LNCAP (cell line): ENCODE data around the gene COMMD9.
A peak's percentile ranks its signal among the peaks of the same experiment; 100 is the strongest.

ENCODE experiments used
- CTCF ChIP-seq: fragments of 450-650 bp; IDR thresholded peaks from 2 replicates; pipeline ENCODE4 v1.5.1; 2017; ENCODE audit warnings: mild to moderate bottlenecking

The COMMD9 gene

GRCh38 chr11:36261094-36261493 is 28.1 kb downstream of the COMMD9 start:
- TF ChIP-seq CTCF, result no peak

- peak; percentile 64 for TF ChIP-seq CTCF
Observed at GRCh38 chr11:36258730-36259360, 30.4 kb downstream of the COMMD9 start.

GRCh38 chr11:36257351-36257750 is 31.9 kb downstream of the COMMD9 start:
- no peak for TF ChIP-seq CTCF

- no peak for TF ChIP-seq CTCF
Observed at GRCh38 chr11:36254713-36255112, 34.5 kb downstream of the COMMD9 start.

GRCh38 chr11:36253238-36253637 is 36.0 kb downstream of the COMMD9 start:
- no peak for TF ChIP-seq CTCF

- TF ChIP-seq CTCF, result no peak
Observed at GRCh38 chr11:36251823-36252222, 37.4 kb downstream of the COMMD9 start.

GRCh38 chr11:36249246-36249645 is 40.0 kb downstream of the COMMD9 start:
- no peak for TF ChIP-seq CTCF

- TF ChIP-seq CTCF, result no peak
Observed at GRCh38 chr11:36248436-36248835, 40.8 kb downstream of the COMMD9 start.
